IMR-90 (cell line): Measurements from ENCODE around the gene PYGB. TPM values are rescaled to one million over a fixed set of nuclear protein-coding genes. Genes with fewer than 3 reads are reported as not detected.

ENCODE experiments used
- ATAC-seq: fragments of 200-7000 bp; cut with Tn5 transposase; 2 replicates; pipeline ENCODE4 v1.9.1; 2020; ENCODE audit warnings: low read depth, mild to moderate bottlenecking, moderate library complexity
- BruUV-seq: library from RNA; stranded (reverse); fragments of 400-500 nt; replicated peaks from 2 replicates; lab custom pipeline; 2021; lab: Mats Ljungman, UMichigan
- CTCF ChIA-PET: fragments of 300-600 bp; formaldehyde crosslinking; extraction: SDS; loops from one replicate; lab custom pipeline; 2021; ENCODE audit warnings: antibody characterized with exemption; lab: Yijun Ruan, JAX
- POLR2A ChIA-PET: fragments of 300-600 bp; sonication (Branson Sonifier 250); formaldehyde crosslinking; loops from one replicate; lab custom pipeline; 2022; ENCODE audit warnings: antibody characterized with exemption; ENCODE audit not compliant: unreplicated experiment; lab: Charles Lee
- DNase-seq: peaks from one replicate; pipeline ENCODE4 v3.0.0; 2013
- H2AFZ ChIP-seq: replicated peaks from 2 replicates; pipeline ENCODE3; 2013; ENCODE audit warnings: low read length, mild to moderate bottlenecking; ENCODE audit not compliant: poor library complexity
- H2AK5ac ChIP-seq: 2 replicates; pipeline ENCODE4 v1.6.1; 2013; ENCODE audit warnings: low read depth, low read length, inconsistent platforms
- H2AK9ac ChIP-seq: replicated peaks from 2 replicates; pipeline ENCODE3; 2013; ENCODE audit warnings: mild to moderate bottlenecking, low read depth, low read length, moderate library complexity; ENCODE audit not compliant: poor library complexity
- H2BK120ac ChIP-seq: 2 replicates; pipeline ENCODE4 v1.6.1; 2013; ENCODE audit warnings: low read depth, low read length, inconsistent platforms
- H2BK15ac ChIP-seq: 3 replicates; pipeline ENCODE4 v1.6.1; 2013; ENCODE audit warnings: low read depth, low read length, inconsistent platforms
- H2BK20ac ChIP-seq: 2 replicates; pipeline ENCODE4 v1.6.1; 2013; ENCODE audit warnings: low read depth, mild to moderate bottlenecking, inconsistent platforms, low read length, moderate library complexity
- H2BK5ac ChIP-seq: 2 replicates; pipeline ENCODE4 v1.6.1; 2013; ENCODE audit warnings: mild to moderate bottlenecking, low read depth, low read length, inconsistent platforms; ENCODE audit not compliant: poor library complexity, severe bottlenecking
- H3K14ac ChIP-seq: replicated peaks from 2 replicates; pipeline ENCODE4 v1.6.1; 2013; ENCODE audit warnings: low read depth, low read length, inconsistent platforms
- H3K18ac ChIP-seq: 2 replicates; pipeline ENCODE4 v1.6.1; 2013; ENCODE audit warnings: low read depth, low read length, control low read depth
- H3K23ac ChIP-seq: 2 replicates; pipeline ENCODE4 v1.6.1; 2013; ENCODE audit warnings: low read depth, low read length, inconsistent platforms
- H3K27ac ChIP-seq: 2 replicates; pipeline ENCODE4 v1.5.1; 2013; ENCODE audit warnings: mild to moderate bottlenecking, control low read depth, low read length; ENCODE audit not compliant: insufficient read depth
- H3K27me3 ChIP-seq: 2 replicates; pipeline ENCODE4 v1.6.1; 2013; ENCODE audit warnings: low read length; ENCODE audit not compliant: control insufficient read depth, insufficient read depth
- H3K36me3 ChIP-seq: 2 replicates; pipeline ENCODE4 v1.6.1; 2013; ENCODE audit warnings: low read length, mixed read lengths; ENCODE audit not compliant: control insufficient read depth, insufficient read depth
- H3K4ac ChIP-seq: 2 replicates; pipeline ENCODE4 v1.6.1; 2013; ENCODE audit warnings: low read depth, low read length, inconsistent platforms
- H3K4me1 ChIP-seq: 2 replicates; pipeline ENCODE4 v1.6.1; 2013; ENCODE audit warnings: low read length, mixed read lengths; ENCODE audit not compliant: control insufficient read depth, insufficient read depth
- H3K4me2 ChIP-seq: 2 replicates; pipeline ENCODE4 v1.6.1; 2013; ENCODE audit warnings: low read depth, mild to moderate bottlenecking, control low read depth, low read length, moderate library complexity
- H3K4me3 ChIP-seq: 2 replicates; pipeline ENCODE4 v1.5.1; 2013; ENCODE audit warnings: low read depth, mild to moderate bottlenecking, control low read depth, low read length, moderate library complexity; ENCODE audit not compliant: insufficient read depth
- H3K56ac ChIP-seq: 2 replicates; pipeline ENCODE4 v1.6.1; 2013; ENCODE audit warnings: low read length, inconsistent platforms; ENCODE audit not compliant: insufficient read depth; ENCODE audit errors: extremely low read depth
- H3K79me1 ChIP-seq, 2 experiments: 2 replicates each; pipeline ENCODE4 v1.6.1; 2013; ENCODE audit warnings: low read length in 2 of 2, inconsistent platforms in 1 of 2, low read depth in 1 of 2
- H3K9ac ChIP-seq: 2 replicates; pipeline ENCODE4 v1.6.1; 2013; ENCODE audit warnings: low read depth, low read length, control low read depth
- H3K9me1 ChIP-seq: 2 replicates; pipeline ENCODE4 v1.6.1; 2013; ENCODE audit warnings: low read length, inconsistent platforms; ENCODE audit not compliant: insufficient read depth
- H3K9me3 ChIP-seq: 2 replicates; pipeline ENCODE4 v1.6.1; 2013; ENCODE audit warnings: low read length; ENCODE audit not compliant: control insufficient read depth, insufficient read depth
- H4K20me1 ChIP-seq: 2 replicates; pipeline ENCODE4 v1.6.1; 2013; ENCODE audit warnings: low read length, inconsistent platforms; ENCODE audit not compliant: insufficient read depth
- H4K5ac ChIP-seq: 2 replicates; pipeline ENCODE4 v1.6.1; 2013; ENCODE audit warnings: mild to moderate bottlenecking, low read depth, low read length, control low read depth
- H4K8ac ChIP-seq, 2 experiments: 2 replicates each; pipeline ENCODE4 v1.6.1; 2013; ENCODE audit warnings: low read depth in 2 of 2, low read length in 2 of 2, control low read depth in 1 of 2, inconsistent platforms in 1 of 2
- H4K91ac ChIP-seq: 2 replicates; pipeline ENCODE4 v1.6.1; 2013; ENCODE audit warnings: low read depth, low read length, inconsistent platforms; ENCODE audit not compliant: insufficient read depth
- CEBPB ChIP-seq: IDR thresholded peaks from 2 replicates; pipeline ENCODE4 v1.6.1; 2012; ENCODE audit warnings: low read depth, low read length, improper control_type of control experiment
- MXI1 ChIP-seq: IDR thresholded peaks from 2 replicates; pipeline ENCODE4 v1.6.1; 2012; ENCODE audit warnings: low read depth, mild to moderate bottlenecking, low read length, moderate library complexity, borderline replicate concordance
- RCOR1 ChIP-seq: IDR thresholded peaks from 2 replicates; pipeline ENCODE4 v1.6.1; 2012; ENCODE audit warnings: mild to moderate bottlenecking, low read length, improper control_type of control experiment; ENCODE audit not compliant: insufficient replicate concordance
- RFX5 ChIP-seq: IDR thresholded peaks from 2 replicates; pipeline ENCODE4 v1.8.0; 2012; ENCODE audit warnings: low read depth, mild to moderate bottlenecking, low read length, moderate library complexity
- WGBS, 2 experiments: methylation state at CpG; one replicate each; pipeline versions ENCODE4 v1.1.5 to v1.1.7; 2013; ENCODE audit warnings: missing lambda C conversion rate in 2 of 2; ENCODE audit not compliant: insufficient read length in 1 of 2; ENCODE audit errors: extremely low coverage in 2 of 2; 5-methylcytosine and 5-hydroxymethylcytosine counted together
- dilution Hi-C: fragments of 300-500 bp; cut with HindIII; formaldehyde crosslinking; loops from one replicate; pipeline ENCODE4 v1.14.3; 2018; ENCODE audit warnings: low sequenced_read_pairs; ENCODE audit not compliant: unreplicated experiment
- in situ Hi-C: fragments of 300-500 bp; cut with MboI; formaldehyde crosslinking; loops from 3 replicates; pipeline ENCODE4 v1.14.3; 2019; ENCODE audit warnings: low sequenced_read_pairs, inconsistent platforms, mixed read lengths
- intact Hi-C: fragments of 100-400 bp; cut with micrococcal nuclease; formaldehyde crosslinking; loops from 2 replicates; pipeline ENCODE4 v1.10.0; 2022
- polyA plus RNA-seq, 3 experiments: library from polyadenylated mRNA; depleted of rRNA; stranded (reverse); fragments of >200 nt; gene quantifications; 2 replicates each; pipeline ENCODE4 v1.2.3, GENCODE V29; 2012; ENCODE audit warnings: low replicate concordance in 1 of 3
- total RNA-seq: library from RNA; depleted of rRNA; stranded (reverse); fragments of >200 nt; gene quantifications from 2 replicates; pipeline ENCODE4 v1.2.3, GENCODE V29; 2012
- TF ChIP-seq, protein P1 (sequence below): fragments of 150-350 bp; IDR thresholded peaks from 2 replicates; pipeline ENCODE4 v1.6.1; 2016; ENCODE audit warnings: low read depth, mild to moderate bottlenecking, low read length, moderate library complexity, borderline replicate concordance
- TF ChIP-seq, protein P2 (sequence below): fragments of 150-350 bp; IDR thresholded peaks from 2 replicates; pipeline ENCODE4 v1.6.1; 2017; ENCODE audit warnings: mild to moderate bottlenecking, antibody characterized with exemption, low read length, low read depth

PYGB gene
- total and polyA plus RNA-seq, 2 of the 4 experiments (the other 2 are of a cell fraction): 72.4 to 83.1 TPM

DNA sequence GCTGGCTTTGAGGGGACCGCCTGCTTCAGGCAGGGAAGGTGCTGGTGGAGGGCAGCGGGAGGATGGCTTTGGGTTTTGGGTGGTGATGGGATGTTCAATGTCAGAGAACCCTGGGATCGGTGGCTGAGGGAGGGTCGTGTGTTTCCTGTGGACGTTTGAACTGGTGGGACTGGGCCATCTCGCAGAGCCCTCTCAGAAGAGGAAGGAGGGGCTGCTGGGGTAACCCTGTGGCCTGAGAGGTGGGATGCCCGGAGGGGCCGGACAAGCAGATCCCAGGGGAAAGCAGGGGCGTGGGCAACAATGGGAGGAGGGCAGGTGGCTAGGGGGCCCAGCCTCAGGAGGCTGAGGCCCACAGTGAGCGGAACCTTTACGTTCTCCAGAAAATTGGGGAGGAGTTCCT is 34.9 kb downstream of the PYGB start:
- Histone ChIP-seq H3K27me3 (no peaks in the 10 kb centered on the region), H2AK5ac (no peak overlapping the region), H3K4me3 (no peak overlapping the region), H2BK20ac (no peak overlapping the region), H2BK120ac (no peak overlapping the region), H3K4me1 (no peaks in the 10 kb centered on the region), H3K18ac (no peak overlapping the region), H3K23ac (no peak overlapping the region), H4K91ac (no peak overlapping the region), H2AFZ (no peak overlapping the region), H2BK5ac (no peak overlapping the region), H3K4ac (no peak overlapping the region), H4K20me1 (peaks cover 7% of the 10 kb centered on the region), H2BK15ac (no peak overlapping the region), H3K9me1 (peaks cover 3% of the 10 kb centered on the region), H3K4me2 (no peak overlapping the region), H4K5ac (no peak overlapping the region), H3K14ac (no peak overlapping the region), H3K27ac (no peak overlapping the region), H3K9me3 (no peaks in the 10 kb centered on the region), H2AK9ac (no peak overlapping the region), H3K56ac (no peak overlapping the region), H3K9ac (no peak overlapping the region), H3K36me3 (peaks cover 78% of the 10 kb centered on the region), H4K8ac (no peak overlapping the region), H3K79me1 (peaks cover 0 to 28% of the 10 kb centered on the region in 2 experiments; a peak in 2 of 4 replicates)
- CTCF ChIA-PET: no interaction called here
- ATAC-seq: no peak
- TF ChIP-seq, protein P1, sequence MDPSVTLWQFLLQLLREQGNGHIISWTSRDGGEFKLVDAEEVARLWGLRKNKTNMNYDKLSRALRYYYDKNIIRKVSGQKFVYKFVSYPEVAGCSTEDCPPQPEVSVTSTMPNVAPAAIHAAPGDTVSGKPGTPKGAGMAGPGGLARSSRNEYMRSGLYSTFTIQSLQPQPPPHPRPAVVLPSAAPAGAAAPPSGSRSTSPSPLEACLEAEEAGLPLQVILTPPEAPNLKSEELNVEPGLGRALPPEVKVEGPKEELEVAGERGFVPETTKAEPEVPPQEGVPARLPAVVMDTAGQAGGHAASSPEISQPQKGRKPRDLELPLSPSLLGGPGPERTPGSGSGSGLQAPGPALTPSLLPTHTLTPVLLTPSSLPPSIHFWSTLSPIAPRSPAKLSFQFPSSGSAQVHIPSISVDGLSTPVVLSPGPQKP: no peak
- TF ChIP-seq, protein P2, sequence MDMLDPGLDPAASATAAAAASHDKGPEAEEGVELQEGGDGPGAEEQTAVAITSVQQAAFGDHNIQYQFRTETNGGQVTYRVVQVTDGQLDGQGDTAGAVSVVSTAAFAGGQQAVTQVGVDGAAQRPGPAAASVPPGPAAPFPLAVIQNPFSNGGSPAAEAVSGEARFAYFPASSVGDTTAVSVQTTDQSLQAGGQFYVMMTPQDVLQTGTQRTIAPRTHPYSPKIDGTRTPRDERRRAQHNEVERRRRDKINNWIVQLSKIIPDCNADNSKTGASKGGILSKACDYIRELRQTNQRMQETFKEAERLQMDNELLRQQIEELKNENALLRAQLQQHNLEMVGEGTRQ: no peak
- no peak for TF ChIP-seq RFX5
- TF ChIP-seq CEBPB: no peak
- no peak for TF ChIP-seq RCOR1
- TF ChIP-seq MXI1: no peak
- dilution Hi-C loops: no loop called here
- 73% methylated on average over 5 of the region's 11 CpGs; no CpG with 5 or more reads in 1 of the 2 experiments for WGBS, 2 experiments
- no peak for DNase-seq
- BruUV-seq: no TSS peak
- intact Hi-C loops: no loop called here
- POLR2A ChIA-PET: no interaction called here
- in situ Hi-C loops: no loop called here
